Measurements from ENCODE around the gene FAM209A. TPM values are rescaled to one million over a fixed set of nuclear protein-coding genes. Genes with fewer than 3 reads are reported as not detected.
"Not testable (repeated sequence)": the region's sequence is repeated elsewhere in the genome, so short reads cannot be mapped to it uniquely, and the experiment has no call there.

Gene FAM209A
- total RNA-seq, 3 donors from 2014 or later = 0.96 TPM; not detected in 2

- no peak for DNase-seq (ENCODE audit: low spot score in 2 of 2)
- no peak overlapping the region for H3K4me3 ChIP-seq
- peaks cover 27% of the 10 kb centered on the region for H3K36me3 ChIP-seq
Observed at GRCh38 chr20:56520180-56520579, 4.4 kb upstream of the FAM209A start.

GRCh38 chr20:56520746-56521354 is 3.7 kb upstream of the FAM209A start:
- intact Hi-C loops (cut with DNase I; ENCODE audit: low total_unique reads); DNase-seq (ENCODE audit: low spot score in 2 of 2); H3K27ac ChIP-seq; H3K4me1 ChIP-seq; H3K27me3 ChIP-seq; H3K4me3 ChIP-seq: not testable (repeated sequence)
- peaks cover 27% of the 10 kb centered on the region for H3K36me3 ChIP-seq
- peaks cover 12 to 21% of the 10 kb centered on the region in 2 donors for H3K9me3 ChIP-seq

More at GRCh38 chr20:56520180-56520579, 4.4 kb upstream of the FAM209A start:
- TF ChIP-seq CTCF (IDR thresholded peaks at IDR 0.05) (no peak), POLR2A (IDR thresholded peaks at IDR 0.05) (no peak), POLR2AphosphoS5 (IDR thresholded peaks at IDR 0.05) (no peak)
- H3K4me1 ChIP-seq = no peaks in the 10 kb centered on the region
- no peaks in the 10 kb centered on the region for H3K27me3 ChIP-seq
- intact Hi-C loops (cut with DNase I; ENCODE audit: low total_unique reads) = no loop called here
- no peak overlapping the region for H3K27ac ChIP-seq
- H3K9me3 ChIP-seq = peaks cover 12 to 21% of the 10 kb centered on the region in 2 donors

- no peaks in the 10 kb centered on the region for H3K4me1 ChIP-seq
- TF ChIP-seq POLR2AphosphoS5 (IDR thresholded peaks at IDR 0.05) = no peak
- no peak for TF ChIP-seq CTCF (IDR thresholded peaks at IDR 0.05)
- no peak for TF ChIP-seq POLR2A (IDR thresholded peaks at IDR 0.05)
- intact Hi-C loops (cut with DNase I; ENCODE audit: low total_unique reads) = no loop called here
- H3K36me3 ChIP-seq = peaks cover 21% of the 10 kb centered on the region
- no peak overlapping the region for H3K27ac ChIP-seq
- peaks cover 12 to 21% of the 10 kb centered on the region in 2 donors for H3K9me3 ChIP-seq
- no peaks in the 10 kb centered on the region for H3K27me3 ChIP-seq
- H3K4me3 ChIP-seq = no peak overlapping the region
- no peak for DNase-seq (ENCODE audit: low spot score in 2 of 2)
Observed at GRCh38 chr20:56522311-56522710, 2.2 kb upstream of the FAM209A start.

GRCh38 chr20:56527521-56527920 is 3.0 kb downstream of the FAM209A start:
- H3K27ac ChIP-seq = no peak overlapping the region
- H3K9me3 ChIP-seq = no peaks in the 10 kb centered on the region
- intact Hi-C loops (cut with DNase I; ENCODE audit: low total_unique reads) = no loop called here
- H3K4me1 ChIP-seq = no peaks in the 10 kb centered on the region
- H3K4me3 ChIP-seq = no peak overlapping the region
- H3K36me3 ChIP-seq = no peaks in the 10 kb centered on the region
- no peak for DNase-seq (ENCODE audit: low spot score in 2 of 2)
- no peaks in the 10 kb centered on the region for H3K27me3 ChIP-seq
- TF ChIP-seq POLR2AphosphoS5 (IDR thresholded peaks at IDR 0.05) (no peak), CTCF (IDR thresholded peaks at IDR 0.05) (no peak), POLR2A (IDR thresholded peaks at IDR 0.05) (no peak)

GRCh38 chr20:56532946-56533345 is 8.4 kb downstream of the FAM209A start, which contains the start of gene FAM209B:
TSS of gene FAM209B (plus strand) at chr20:56533246. CDS start at chr20:56533342, 96 bp downstream.
- H3K27ac ChIP-seq; H3K9me3 ChIP-seq; DNase-seq (ENCODE audit: low spot score in 2 of 2); H3K36me3 ChIP-seq; H3K27me3 ChIP-seq; H3K4me3 ChIP-seq; intact Hi-C loops (cut with DNase I; ENCODE audit: low total_unique reads); H3K4me1 ChIP-seq: not testable (repeated sequence)

GRCh38 chr20:56537997-56538396 is 13.5 kb downstream of the FAM209A start:
- no peak overlapping the region for H3K27ac ChIP-seq
- DNase-seq (ENCODE audit: low spot score in 2 of 2) = no peak
- H3K4me1 ChIP-seq = no peaks in the 10 kb centered on the region
- no peaks in the 10 kb centered on the region for H3K36me3 ChIP-seq
- intact Hi-C loops (cut with DNase I; ENCODE audit: low total_unique reads) = no loop called here
- no peak for TF ChIP-seq POLR2A (IDR thresholded peaks at IDR 0.05)
- no peak for TF ChIP-seq CTCF (IDR thresholded peaks at IDR 0.05)
- no peak for TF ChIP-seq POLR2AphosphoS5 (IDR thresholded peaks at IDR 0.05)
- no peak overlapping the region for H3K4me3 ChIP-seq
- H3K9me3 ChIP-seq = no peaks in the 10 kb centered on the region
- no peaks in the 10 kb centered on the region for H3K27me3 ChIP-seq

Data from breast epithelium (tissue), 4 donors.